Thyroid gland (tissue), 4 donors: Measurements from ENCODE around the gene NDUFS2.

Experiments
- CTCF ChIP-seq, 6 experiments: fragments of 200-600 bp in 3 of 6; fragments of 450-650 bp in 3 of 6; sonication (generic) in 3 of 6; IDR thresholded peaks; one replicate each; pipeline ENCODE4 v1.5.1; 2016 to 2019; ENCODE audit warnings: antibody characterized with exemption in 6 of 6, mild to moderate bottlenecking in 2 of 6, inconsistent platforms in 1 of 6, moderate library complexity in 1 of 6
- POLR2A ChIP-seq, 2 donors: fragments of 450-650 bp; IDR thresholded peaks; one replicate each; pipeline ENCODE4 v1.6.1; 2017; ENCODE audit warnings: antibody characterized with exemption in 2 of 2, mild to moderate bottlenecking in 2 of 2, moderate library complexity in 1 of 2

- TF ChIP-seq CTCF (IDR thresholded peaks at IDR 0.05) (no peak), POLR2A (IDR thresholded peaks at IDR 0.05) (no peak)
Measured at GRCh38 chr1:161259765-161260164, 57.6 kb downstream of the NDUFS2 start.
